Measurements from ENCODE around the gene CERCAM.

CERCAM gene, protein sequence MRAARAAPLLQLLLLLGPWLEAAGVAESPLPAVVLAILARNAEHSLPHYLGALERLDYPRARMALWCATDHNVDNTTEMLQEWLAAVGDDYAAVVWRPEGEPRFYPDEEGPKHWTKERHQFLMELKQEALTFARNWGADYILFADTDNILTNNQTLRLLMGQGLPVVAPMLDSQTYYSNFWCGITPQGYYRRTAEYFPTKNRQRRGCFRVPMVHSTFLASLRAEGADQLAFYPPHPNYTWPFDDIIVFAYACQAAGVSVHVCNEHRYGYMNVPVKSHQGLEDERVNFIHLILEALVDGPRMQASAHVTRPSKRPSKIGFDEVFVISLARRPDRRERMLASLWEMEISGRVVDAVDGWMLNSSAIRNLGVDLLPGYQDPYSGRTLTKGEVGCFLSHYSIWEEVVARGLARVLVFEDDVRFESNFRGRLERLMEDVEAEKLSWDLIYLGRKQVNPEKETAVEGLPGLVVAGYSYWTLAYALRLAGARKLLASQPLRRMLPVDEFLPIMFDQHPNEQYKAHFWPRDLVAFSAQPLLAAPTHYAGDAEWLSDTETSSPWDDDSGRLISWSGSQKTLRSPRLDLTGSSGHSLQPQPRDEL

GRCh38 chr9:128420651-128421481, at the start of gene CERCAM:
Gene CERCAM, plus strand, starts transcription at chr9:128420857. Its CDS starts 21 bp downstream, at chr9:128420878.
- Mint-ChIP-seq H3K36me3 (no peaks in the 10 kb centered on the region), H3K27me3 (peaks cover 52% of the 10 kb centered on the region), H3K9me3 (no peaks in the 10 kb centered on the region), H3K4me3 (peak within 1 kb of the TSS; percentile 79), H3K4me1 (peaks cover 14% of the 10 kb centered on the region), H3K27ac (peak within 1 kb of the TSS; percentile 49)
- ATAC-seq = peak; percentile 88

GRCh38 chr9:128371630-128372117, 49.0 kb upstream of the CERCAM start:
- H3K36me3 Mint-ChIP-seq = peaks cover 12% of the 10 kb centered on the region
- peak overlapping the region; percentile 89 for H3K27ac Mint-ChIP-seq
- ATAC-seq = no peak
- H3K9me3 Mint-ChIP-seq = no peaks in the 10 kb centered on the region
- H3K4me1 Mint-ChIP-seq = peaks cover 38% of the 10 kb centered on the region
- peak overlapping the region; percentile 92 for H3K4me3 Mint-ChIP-seq
- peaks cover 7% of the 10 kb centered on the region for H3K27me3 Mint-ChIP-seq

- Mint-ChIP-seq H3K36me3 (peaks cover 12% of the 10 kb centered on the region), H3K4me3 (peak overlapping the region; percentile 92), H3K4me1 (peaks cover 38% of the 10 kb centered on the region), H3K27me3 (peaks cover 2% of the 10 kb centered on the region), H3K27ac (peak overlapping the region; percentile 89), H3K9me3 (no peaks in the 10 kb centered on the region)
- ATAC-seq = no peak
Observed at GRCh38 chr9:128372188-128372641, 48.4 kb upstream of the CERCAM start.

GRCh38 chr9:128372784-128373183, 47.9 kb upstream of the CERCAM start:
- Mint-ChIP-seq H3K36me3 (peaks cover 12% of the 10 kb centered on the region), H3K27me3 (no peaks in the 10 kb centered on the region), H3K4me1 (peaks cover 38% of the 10 kb centered on the region), H3K27ac (no peak overlapping the region), H3K4me3 (peak overlapping the region; percentile 92), H3K9me3 (no peaks in the 10 kb centered on the region)
- ATAC-seq = no peak

GRCh38 chr9:128374221-128374675, 46.4 kb upstream of the CERCAM start:
- peaks cover 22% of the 10 kb centered on the region for H3K36me3 Mint-ChIP-seq
- peaks cover 38% of the 10 kb centered on the region for H3K4me1 Mint-ChIP-seq
- H3K4me3 Mint-ChIP-seq = no peak overlapping the region
- no peaks in the 10 kb centered on the region for H3K9me3 Mint-ChIP-seq
- no peak for ATAC-seq
- no peaks in the 10 kb centered on the region for H3K27me3 Mint-ChIP-seq
- no peak overlapping the region for H3K27ac Mint-ChIP-seq

DNA sequence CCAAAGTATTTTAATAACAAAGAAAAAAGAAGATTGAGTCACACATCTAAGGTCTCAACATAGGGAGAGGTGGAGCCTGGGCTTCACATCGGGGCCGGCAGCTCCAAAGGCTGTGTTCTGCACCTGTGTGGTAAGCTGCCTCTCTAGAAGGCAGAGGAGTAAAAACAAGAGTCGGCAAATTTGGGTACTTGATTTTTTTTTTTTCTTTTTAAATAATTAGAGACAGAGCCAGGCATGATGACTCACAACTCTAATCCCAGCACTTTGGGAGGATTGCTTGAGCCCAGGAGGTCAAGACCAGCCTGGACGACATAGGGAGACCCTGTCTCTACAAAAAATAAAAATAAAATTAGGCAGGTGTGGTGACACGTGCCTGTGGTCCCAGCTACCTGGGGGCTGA, 44.8 kb upstream of the CERCAM start:
- H3K4me3 Mint-ChIP-seq = no peak overlapping the region
- H3K36me3 Mint-ChIP-seq = peaks cover 23% of the 10 kb centered on the region
- peaks cover 29% of the 10 kb centered on the region for H3K4me1 Mint-ChIP-seq
- ATAC-seq = no peak
- no peak overlapping the region for H3K27ac Mint-ChIP-seq
- no peaks in the 10 kb centered on the region for H3K9me3 Mint-ChIP-seq
- H3K27me3 Mint-ChIP-seq = no peaks in the 10 kb centered on the region

DNA sequence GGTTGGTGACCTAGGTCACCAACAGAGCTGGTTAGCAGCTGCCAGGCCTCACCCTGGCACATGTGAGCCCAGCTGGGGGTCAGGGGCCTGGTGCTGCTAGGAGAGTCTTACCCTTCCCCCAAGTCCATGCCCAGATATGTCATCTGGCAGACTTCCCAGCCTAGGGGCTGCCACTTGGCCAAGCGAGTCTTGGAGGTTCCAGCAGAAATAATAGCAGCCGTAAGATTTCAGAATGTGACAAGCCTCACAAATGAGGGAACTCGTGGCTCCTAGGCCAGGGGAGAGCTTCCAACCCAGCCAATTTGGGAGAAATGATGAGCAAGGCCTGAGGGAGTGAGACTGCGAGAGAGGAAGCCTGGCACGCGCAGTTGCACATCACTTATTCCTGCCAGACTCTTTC, 38.4 kb upstream of the CERCAM start:
- Mint-ChIP-seq H3K9me3 (no peaks in the 10 kb centered on the region), H3K4me3 (no peak overlapping the region), H3K27me3 (no peaks in the 10 kb centered on the region), H3K36me3 (peaks cover 64% of the 10 kb centered on the region), H3K27ac (no peak overlapping the region), H3K4me1 (peaks cover 15% of the 10 kb centered on the region)
- no peak for ATAC-seq

- peaks cover 73% of the 10 kb centered on the region for H3K36me3 Mint-ChIP-seq
Observed at GRCh38 chr9:128383007-128383753, 37.5 kb upstream of the CERCAM start.

DNA sequence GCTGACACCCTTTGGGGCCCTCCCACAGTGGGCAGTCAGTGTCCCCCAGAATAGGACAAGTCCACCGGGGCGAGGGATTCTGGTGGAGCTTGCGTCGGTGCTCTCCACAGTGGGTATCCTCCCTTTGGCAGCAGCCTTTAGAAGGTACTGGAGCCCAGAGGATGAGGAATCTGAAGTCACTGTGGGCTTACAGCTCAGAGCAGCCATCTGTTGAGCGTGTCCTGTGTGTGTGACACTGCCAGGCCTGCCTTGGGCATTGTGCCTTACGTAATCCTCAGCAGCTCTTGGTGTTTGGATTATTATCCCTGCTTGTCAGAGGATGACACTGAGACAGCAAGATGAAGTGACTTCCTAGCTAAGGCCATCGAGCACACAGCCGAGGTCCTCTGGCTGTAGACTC, 36.9 kb upstream of the CERCAM start:
- peaks cover 69% of the 10 kb centered on the region for H3K36me3 Mint-ChIP-seq
- H3K4me3 Mint-ChIP-seq = no peak overlapping the region
- H3K27ac Mint-ChIP-seq = no peak overlapping the region
- H3K9me3 Mint-ChIP-seq = no peaks in the 10 kb centered on the region
- ATAC-seq = no peak
- H3K4me1 Mint-ChIP-seq = peaks cover 15% of the 10 kb centered on the region
- no peaks in the 10 kb centered on the region for H3K27me3 Mint-ChIP-seq

More at GRCh38 chr9:128383007-128383753, 37.5 kb upstream of the CERCAM start:
- Mint-ChIP-seq H3K9me3 (no peaks in the 10 kb centered on the region), H3K27ac (no peak overlapping the region), H3K4me1 (peaks cover 15% of the 10 kb centered on the region), H3K4me3 (no peak overlapping the region), H3K27me3 (no peaks in the 10 kb centered on the region)
- no peak for ATAC-seq

DNA sequence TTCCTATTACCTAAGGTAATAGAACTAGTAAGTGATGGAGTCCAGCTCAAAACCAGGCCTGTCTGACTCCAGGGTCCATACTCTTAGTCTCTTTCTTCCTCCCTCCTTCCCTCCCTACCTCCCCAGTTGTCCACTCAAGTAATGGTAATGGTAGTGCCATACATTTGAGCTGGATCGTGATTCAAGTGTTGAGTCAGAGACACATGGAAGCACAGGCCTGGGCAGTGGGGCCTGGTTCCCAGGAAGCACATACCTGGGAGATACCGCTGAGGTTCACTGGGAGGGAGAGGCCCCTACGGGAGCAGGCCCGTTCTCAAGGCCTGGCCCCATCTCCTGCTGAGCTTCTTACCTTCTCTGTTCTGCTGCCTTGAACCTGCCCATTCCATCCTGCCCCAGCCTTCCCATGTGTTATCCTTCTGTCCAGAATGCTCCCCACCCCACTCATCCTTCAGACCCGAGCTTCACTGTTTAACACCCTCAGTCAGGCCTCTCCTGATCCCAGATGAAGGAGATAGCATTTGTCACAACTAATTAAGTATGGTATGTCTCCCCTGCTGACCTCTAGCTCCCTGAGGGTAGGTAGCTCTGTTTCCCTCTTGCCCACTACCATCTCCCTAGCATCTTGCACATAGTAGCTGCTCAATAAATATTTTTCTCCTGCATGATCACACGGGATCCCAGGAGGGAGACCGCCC, 35.7 kb upstream of the CERCAM start:
- no peaks in the 10 kb centered on the region for H3K9me3 Mint-ChIP-seq
- no peak for ATAC-seq
- H3K4me3 Mint-ChIP-seq = no peak overlapping the region
- no peaks in the 10 kb centered on the region for H3K27me3 Mint-ChIP-seq
- peaks cover 76% of the 10 kb centered on the region for H3K36me3 Mint-ChIP-seq
- H3K27ac Mint-ChIP-seq = peak overlapping the region; percentile 20
- H3K4me1 Mint-ChIP-seq = peaks cover 15% of the 10 kb centered on the region

- no peaks in the 10 kb centered on the region for H3K9me3 Mint-ChIP-seq
Observed at GRCh38 chr9:128385496-128386460, 34.9 kb upstream of the CERCAM start.

DNA sequence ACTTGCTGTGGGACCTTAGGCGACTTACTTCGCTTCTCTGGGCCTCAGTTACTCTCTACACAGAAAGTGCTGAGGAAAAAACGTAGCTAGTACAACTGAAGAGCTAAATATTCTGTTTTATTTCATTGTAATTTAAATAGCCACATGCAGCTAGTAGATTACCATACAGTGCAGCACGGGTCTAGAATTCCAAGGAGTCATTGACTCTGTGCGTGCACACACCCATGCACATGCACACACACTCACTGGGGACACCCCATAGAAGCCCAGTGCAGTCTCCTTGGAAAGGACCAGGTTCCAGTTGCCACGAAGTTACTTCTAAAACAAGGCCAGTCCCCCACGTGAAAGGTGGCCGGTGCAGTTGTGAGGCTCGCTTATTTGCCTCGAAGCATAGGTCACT, 32.5 kb upstream of the CERCAM start:
- Mint-ChIP-seq H3K4me3 (no peak overlapping the region), H3K36me3 (peaks cover 70% of the 10 kb centered on the region), H3K9me3 (no peaks in the 10 kb centered on the region)

More at GRCh38 chr9:128385496-128386460, 34.9 kb upstream of the CERCAM start:
- Mint-ChIP-seq H3K27me3 (no peaks in the 10 kb centered on the region), H3K27ac (peak overlapping the region; percentile 20), H3K36me3 (peaks cover 77% of the 10 kb centered on the region), H3K4me1 (peaks cover 15% of the 10 kb centered on the region), H3K4me3 (no peak overlapping the region)
- ATAC-seq = no peak

More for the DNA sequence above, 32.5 kb upstream of the CERCAM start:
- ATAC-seq = no peak
- Mint-ChIP-seq H3K27ac (no peak overlapping the region), H3K27me3 (no peaks in the 10 kb centered on the region), H3K4me1 (peaks cover 4% of the 10 kb centered on the region)

All from stimulated activated memory B cell treated with anti-CD40 and anti-IgM and Interleukin-4, amounts not matched to agents 10 μg/mL and 1 μg/mL and 100 μg/mL, for 72 hours (primary cell).